Breast epithelium (tissue), 3 donors: Measurements from ENCODE around the gene NAA80.

Source experiments
- CTCF ChIP-seq, 3 donors: fragments of 450-650 bp; IDR thresholded peaks; one replicate each; pipeline ENCODE4 v1.5.1; 2016 to 2017; ENCODE audit warnings: antibody characterized with exemption in 3 of 3, mild to moderate bottlenecking in 3 of 3, moderate library complexity in 3 of 3
- POLR2A ChIP-seq: fragments of 450-650 bp; IDR thresholded peaks from one replicate; pipeline ENCODE4 v1.6.1; 2016; ENCODE audit warnings: antibody characterized with exemption, mild to moderate bottlenecking, moderate library complexity

GRCh38 chr3:50294089-50294488 is 5.1 kb downstream of the NAA80 start:
- TF ChIP-seq POLR2A, result no peak
- no peak for TF ChIP-seq CTCF (IDR thresholded peaks at IDR 0.05)
